Measurements from ENCODE around the gene BFSP2. TPM values are rescaled to one million over a fixed set of nuclear protein-coding genes. Genes with fewer than 3 reads are reported as not detected.

BFSP2 gene
- total and polyA plus RNA-seq, 10 donors: 1.5 to 52.5 (median 3.1) TPM; not detected in 1

DNA sequence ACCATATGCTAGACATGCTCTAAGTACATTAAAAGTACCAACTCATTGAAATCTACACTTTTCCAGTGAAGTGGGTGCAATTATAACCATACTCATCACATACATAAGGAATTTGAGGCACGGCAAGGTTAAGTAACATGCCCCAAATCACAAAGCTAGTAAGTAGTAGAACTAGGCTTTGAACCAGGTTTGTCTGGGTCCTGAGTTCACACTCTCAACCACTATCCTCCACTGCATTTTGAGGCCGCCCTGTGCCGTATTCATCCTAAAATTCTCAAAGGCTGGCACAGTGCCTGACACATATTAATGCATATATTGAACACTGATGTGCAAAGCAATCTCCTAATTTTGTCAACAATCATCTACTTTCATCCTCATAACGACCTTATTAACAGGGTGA lies 104.9 kb downstream of the BFSP2 start:
- Histone ChIP-seq H3K9me3 (no peaks in the 10 kb centered on the region), H3K27ac (no peak overlapping the region), H3K36me3 (no peaks in the 10 kb centered on the region), H3K4me1 (peaks cover 0 to 24% (median 20%) of the 10 kb centered on the region in 6 donors), H3K27me3 (replicated peaks in 1 of 7) (no peaks in the 10 kb centered on the region), H3K4me3 (no peak overlapping the region)
- 88 to 95% (median 89%) methylated on average over 4 of the region's 4 CpGs for WGBS, 5 donors
- intact Hi-C loops (cut with DNase I; ENCODE audit: low total_unique reads): no loop called here
- no peak for TF ChIP-seq CTCF (IDR thresholded peaks at IDR 0.05 in 8 of 11, conservative IDR thresholded peaks at IDR 0.05 in 3 of 11)
- TF ChIP-seq POLR2AphosphoS5 (IDR thresholded peaks at IDR 0.05): no peak
- no peak for TF ChIP-seq POLR2A (IDR thresholded peaks at IDR 0.05)
- no peak for DNase-seq

- peak overlapping the region in 7 of 8 donors; percentile 74 to 84 (median 81) for H3K27ac ChIP-seq
- 3 to 7% (median 7%) methylated on average over 3 of the region's 3 CpGs for WGBS, 5 donors
- H3K4me3 ChIP-seq: peak overlapping the region in 1 of 8 donors; percentile 45
Measured at GRCh38 chr3:133505813-133506212, 106.0 kb downstream of the BFSP2 start.

DNA sequence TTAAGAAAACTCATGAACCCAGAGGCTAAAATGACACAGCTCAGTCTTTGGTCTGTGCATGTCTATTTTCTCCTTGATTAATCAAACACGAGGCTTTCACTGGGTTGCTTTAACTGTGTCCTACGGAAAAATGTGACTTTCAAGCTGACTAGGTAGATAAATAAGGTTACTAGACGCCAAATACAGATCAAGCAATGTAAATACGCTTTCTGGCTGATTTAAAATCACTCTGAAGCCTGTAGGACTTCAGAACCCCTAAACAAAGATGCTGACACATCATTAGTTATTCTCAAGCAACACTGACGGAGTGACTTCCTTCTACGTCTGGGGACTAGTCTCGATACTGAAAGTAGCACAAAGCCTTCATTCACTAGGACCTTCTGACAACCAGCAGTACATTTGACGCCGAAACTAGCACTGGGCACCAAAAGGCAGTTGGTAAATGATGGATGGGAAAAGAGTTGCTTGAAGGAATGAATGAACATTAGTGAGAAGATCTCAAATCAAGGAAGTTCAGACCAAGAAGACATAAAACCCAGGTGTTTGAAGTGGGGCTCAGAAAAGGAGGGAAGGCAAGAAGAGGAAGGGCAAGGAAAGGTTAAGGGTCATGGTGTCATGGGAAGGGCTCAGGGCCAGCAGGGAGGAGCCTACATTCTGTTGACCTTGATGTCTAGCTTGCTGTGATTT lies 106.5 kb downstream of the BFSP2 start:
- WGBS, 5 donors: 14 to 21% (median 16%) methylated on average over 9 of the region's 9 CpGs
- H3K4me1 ChIP-seq: peaks cover 0 to 24% (median 20%) of the 10 kb centered on the region in 6 donors
- intact Hi-C loops (cut with DNase I; ENCODE audit: low total_unique reads): no loop called here
- no peak for DNase-seq
- no peak for TF ChIP-seq CTCF (IDR thresholded peaks at IDR 0.05 in 8 of 11, conservative IDR thresholded peaks at IDR 0.05 in 3 of 11)
- peak in 1 of 3 donors; percentile 70 for TF ChIP-seq POLR2AphosphoS5 (IDR thresholded peaks at IDR 0.05)
- TF ChIP-seq POLR2A (IDR thresholded peaks at IDR 0.05): peak in 1 of 3 donors; percentile 14
- peak overlapping the region in 4 of 8 donors; percentile 11 to 45 (median 18) for H3K4me3 ChIP-seq
- no peaks in the 10 kb centered on the region for H3K36me3 ChIP-seq
- no peaks in the 10 kb centered on the region for H3K9me3 ChIP-seq
- no peaks in the 10 kb centered on the region for H3K27me3 ChIP-seq (replicated peaks in 1 of 7)
- peak overlapping the region; percentile 23 to 84 (median 78) for H3K27ac ChIP-seq

More at GRCh38 chr3:133505813-133506212, 106.0 kb downstream of the BFSP2 start:
- Histone ChIP-seq H3K36me3 (no peaks in the 10 kb centered on the region), H3K4me1 (peaks cover 0 to 24% (median 20%) of the 10 kb centered on the region in 6 donors), H3K27me3 (replicated peaks in 1 of 7) (no peaks in the 10 kb centered on the region), H3K9me3 (no peaks in the 10 kb centered on the region)
- intact Hi-C loops (cut with DNase I; ENCODE audit: low total_unique reads): no loop called here
- no peak for DNase-seq
- TF ChIP-seq POLR2A (IDR thresholded peaks at IDR 0.05) (no peak), POLR2AphosphoS5 (IDR thresholded peaks at IDR 0.05) (no peak), CTCF (IDR thresholded peaks at IDR 0.05 in 8 of 11, conservative IDR thresholded peaks at IDR 0.05 in 3 of 11) (no peak)

- Histone ChIP-seq H3K4me3 (no peak overlapping the region), H3K36me3 (no peaks in the 10 kb centered on the region), H3K27me3 (replicated peaks in 1 of 7) (no peaks in the 10 kb centered on the region), H3K27ac (no peak overlapping the region), H3K9me3 (no peaks in the 10 kb centered on the region), H3K4me1 (peaks cover 0 to 28% (median 21%) of the 10 kb centered on the region in 6 donors)
- intact Hi-C loops (cut with DNase I; ENCODE audit: low total_unique reads): no loop called here
- TF ChIP-seq CTCF (IDR thresholded peaks at IDR 0.05 in 8 of 11, conservative IDR thresholded peaks at IDR 0.05 in 3 of 11): no peak
- no peak for TF ChIP-seq POLR2A (IDR thresholded peaks at IDR 0.05)
- no peak for TF ChIP-seq POLR2AphosphoS5 (IDR thresholded peaks at IDR 0.05)
- DNase-seq: no peak
Measured at GRCh38 chr3:133509488-133509887, 109.6 kb downstream of the BFSP2 start.
